ENCODE results near the gene SYT14. TPM values are rescaled to one million over a fixed set of nuclear protein-coding genes. Genes with fewer than 3 reads are reported as not detected.
"Not testable (repeated sequence)": the region's sequence is repeated elsewhere in the genome, so short reads cannot be mapped to it uniquely, and the experiment has no call there.

Gene SYT14
- polyA plus RNA-seq, 1 donor (not counting 4 experiments of a cell fraction or from before 2014, with no cell fraction given): 8.3 TPM

DNA sequence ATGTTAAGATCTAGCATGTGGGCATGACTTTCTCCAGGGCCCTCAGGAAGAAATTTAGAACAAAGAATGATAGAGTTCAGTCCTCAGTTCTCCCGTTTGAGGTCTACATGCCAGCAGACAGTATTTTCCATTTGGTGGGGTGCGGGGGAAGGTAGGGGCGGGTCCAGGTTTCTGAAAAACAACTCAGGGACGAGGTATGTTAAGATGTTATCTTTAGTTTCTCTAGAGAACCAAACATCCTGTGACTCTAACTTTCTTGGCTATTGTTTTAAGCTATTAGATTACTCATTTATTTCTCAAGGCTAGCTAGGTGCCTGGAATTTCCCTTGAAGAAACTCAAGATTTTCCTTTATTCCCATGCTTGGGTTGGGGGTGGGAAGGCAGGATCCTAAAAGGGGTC, 42.3 kb upstream of the SYT14 start:
- dilution Hi-C loops (cut with MboI; ENCODE audit: extremely low pct_ligation_motif_present, low sequenced_read_pairs): no loop called here
- Histone ChIP-seq H3K27me3 (ENCODE audit: control insufficient read depth, extremely low read depth, insufficient read depth, low read length) (no peaks in the 10 kb centered on the region), H3K27ac (ENCODE audit: control insufficient read depth, insufficient read depth, low read length) (peak overlapping the region; percentile 94), H3K4me2 (ENCODE audit: control insufficient read depth, extremely low read depth, insufficient read depth, low read depth, low read length) (peak overlapping the region; percentile 68), H3K9ac (ENCODE audit: control insufficient read depth, extremely low read depth, insufficient read depth, low read length) (peak overlapping the region; percentile 82), H3K9me3 (ENCODE audit: control insufficient read depth, low read depth, low read length) (no peaks in the 10 kb centered on the region), H3K4me3 (ENCODE audit: control insufficient read depth in 2 of 3, extremely low read depth in 1 of 3, insufficient read depth in 2 of 3, low read depth in 1 of 3, low read length in 3 of 3) (no peak overlapping the region), H3K4me1 (ENCODE audit: control insufficient read depth, extremely low read depth, insufficient read depth, low read length) (peaks cover 53% of the 10 kb centered on the region), H3K79me2 (ENCODE audit: control insufficient read depth, insufficient read depth, low read length) (no peaks in the 10 kb centered on the region), H2AFZ (ENCODE audit: control insufficient read depth, low read length) (no peak overlapping the region), H3K9me1 (ENCODE audit: control insufficient read depth, extremely low read depth, insufficient read depth, low read length) (no peaks in the 10 kb centered on the region), H3K36me3 (ENCODE audit: control insufficient read depth in 2 of 2, extremely low read depth in 1 of 2, insufficient read depth in 2 of 2, low read length in 2 of 2) (peaks cover 0 to 5% of the 10 kb centered on the region in 2 experiments), H4K20me1 (ENCODE audit: control insufficient read depth, extremely low read depth, insufficient read depth, low read length) (no peaks in the 10 kb centered on the region)
- no peak for DNase-seq (ENCODE audit: low read depth, low spot score)
- TF ChIP-seq, protein P1, sequence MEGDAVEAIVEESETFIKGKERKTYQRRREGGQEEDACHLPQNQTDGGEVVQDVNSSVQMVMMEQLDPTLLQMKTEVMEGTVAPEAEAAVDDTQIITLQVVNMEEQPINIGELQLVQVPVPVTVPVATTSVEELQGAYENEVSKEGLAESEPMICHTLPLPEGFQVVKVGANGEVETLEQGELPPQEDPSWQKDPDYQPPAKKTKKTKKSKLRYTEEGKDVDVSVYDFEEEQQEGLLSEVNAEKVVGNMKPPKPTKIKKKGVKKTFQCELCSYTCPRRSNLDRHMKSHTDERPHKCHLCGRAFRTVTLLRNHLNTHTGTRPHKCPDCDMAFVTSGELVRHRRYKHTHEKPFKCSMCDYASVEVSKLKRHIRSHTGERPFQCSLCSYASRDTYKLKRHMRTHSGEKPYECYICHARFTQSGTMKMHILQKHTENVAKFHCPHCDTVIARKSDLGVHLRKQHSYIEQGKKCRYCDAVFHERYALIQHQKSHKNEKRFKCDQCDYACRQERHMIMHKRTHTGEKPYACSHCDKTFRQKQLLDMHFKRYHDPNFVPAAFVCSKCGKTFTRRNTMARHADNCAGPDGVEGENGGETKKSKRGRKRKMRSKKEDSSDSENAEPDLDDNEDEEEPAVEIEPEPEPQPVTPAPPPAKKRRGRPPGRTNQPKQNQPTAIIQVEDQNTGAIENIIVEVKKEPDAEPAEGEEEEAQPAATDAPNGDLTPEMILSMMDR (optimal IDR thresholded peaks at IDR 0.05 in 1 of 3, IDR thresholded peaks at IDR 0.05 in 1 of 3, conservative IDR thresholded peaks at IDR 0.05 in 1 of 3; ENCODE audit: extremely low read depth in 1 of 3, insufficient read depth in 2 of 3, low read length in 3 of 3): no peak
- no peak for TF ChIP-seq EZH2 (IDR thresholded peaks at IDR 0.05; ENCODE audit: low read length)
- peak; percentile 82 for FAIRE-seq

- Histone ChIP-seq H3K36me3 (ENCODE audit: control insufficient read depth in 2 of 2, extremely low read depth in 1 of 2, insufficient read depth in 2 of 2, low read length in 2 of 2) (peaks cover 0 to 5% of the 10 kb centered on the region in 2 experiments), H4K20me1 (ENCODE audit: control insufficient read depth, extremely low read depth, insufficient read depth, low read length) (no peaks in the 10 kb centered on the region), H3K79me2 (ENCODE audit: control insufficient read depth, insufficient read depth, low read length) (no peaks in the 10 kb centered on the region), H3K27me3 (ENCODE audit: control insufficient read depth, extremely low read depth, insufficient read depth, low read length) (no peaks in the 10 kb centered on the region), H3K9ac (ENCODE audit: control insufficient read depth, extremely low read depth, insufficient read depth, low read length) (peak overlapping the region; percentile 62), H3K4me3 (ENCODE audit: control insufficient read depth in 2 of 3, extremely low read depth in 1 of 3, insufficient read depth in 2 of 3, low read depth in 1 of 3, low read length in 3 of 3) (no peak overlapping the region), H3K27ac (ENCODE audit: control insufficient read depth, insufficient read depth, low read length) (peak overlapping the region; percentile 94), H3K9me3 (ENCODE audit: control insufficient read depth, low read depth, low read length) (no peaks in the 10 kb centered on the region), H2AFZ (ENCODE audit: control insufficient read depth, low read length) (no peak overlapping the region), H3K4me1 (ENCODE audit: control insufficient read depth, extremely low read depth, insufficient read depth, low read length) (peaks cover 53% of the 10 kb centered on the region), H3K9me1 (ENCODE audit: control insufficient read depth, extremely low read depth, insufficient read depth, low read length) (no peaks in the 10 kb centered on the region), H3K4me2 (ENCODE audit: control insufficient read depth, extremely low read depth, insufficient read depth, low read depth, low read length) (peak overlapping the region; percentile 63)
- TF ChIP-seq EZH2 (IDR thresholded peaks at IDR 0.05; ENCODE audit: low read length): no peak
- TF ChIP-seq, protein P1 (optimal IDR thresholded peaks at IDR 0.05 in 1 of 3, IDR thresholded peaks at IDR 0.05 in 1 of 3, conservative IDR thresholded peaks at IDR 0.05 in 1 of 3; ENCODE audit: extremely low read depth in 1 of 3, insufficient read depth in 2 of 3, low read length in 3 of 3): no peak
- dilution Hi-C loops (cut with MboI; ENCODE audit: extremely low pct_ligation_motif_present, low sequenced_read_pairs): no loop called here
- no peak for DNase-seq (ENCODE audit: low read depth, low spot score)
- peak; percentile 86 for FAIRE-seq
These were observed 41.7 kb upstream of the SYT14 start for GRCh38 chr1:209896346-209896745.

- peaks cover 52% of the 10 kb centered on the region for H3K4me1 ChIP-seq (ENCODE audit: control insufficient read depth, extremely low read depth, insufficient read depth, low read length)
- H3K79me2 ChIP-seq (ENCODE audit: control insufficient read depth, insufficient read depth, low read length); H3K9me1 ChIP-seq (ENCODE audit: control insufficient read depth, extremely low read depth, insufficient read depth, low read length); H3K4me2 ChIP-seq (ENCODE audit: control insufficient read depth, extremely low read depth, insufficient read depth, low read depth, low read length); H3K27ac ChIP-seq (ENCODE audit: control insufficient read depth, insufficient read depth, low read length); H3K9me3 ChIP-seq (ENCODE audit: control insufficient read depth, low read depth, low read length); H4K20me1 ChIP-seq (ENCODE audit: control insufficient read depth, extremely low read depth, insufficient read depth, low read length); H3K27me3 ChIP-seq (ENCODE audit: control insufficient read depth, extremely low read depth, insufficient read depth, low read length); FAIRE-seq; H3K36me3 ChIP-seq (ENCODE audit: control insufficient read depth in 2 of 2, extremely low read depth in 1 of 2, insufficient read depth in 2 of 2, low read length in 2 of 2); dilution Hi-C loops (cut with MboI; ENCODE audit: extremely low pct_ligation_motif_present, low sequenced_read_pairs); H2AFZ ChIP-seq (ENCODE audit: control insufficient read depth, low read length); DNase-seq (ENCODE audit: low read depth, low spot score); H3K4me3 ChIP-seq (ENCODE audit: control insufficient read depth in 2 of 3, extremely low read depth in 1 of 3, insufficient read depth in 2 of 3, low read depth in 1 of 3, low read length in 3 of 3); H3K9ac ChIP-seq (ENCODE audit: control insufficient read depth, extremely low read depth, insufficient read depth, low read length): not testable (repeated sequence)
These were observed 39.7 kb upstream of the SYT14 start for GRCh38 chr1:209898271-209898670.

DNA sequence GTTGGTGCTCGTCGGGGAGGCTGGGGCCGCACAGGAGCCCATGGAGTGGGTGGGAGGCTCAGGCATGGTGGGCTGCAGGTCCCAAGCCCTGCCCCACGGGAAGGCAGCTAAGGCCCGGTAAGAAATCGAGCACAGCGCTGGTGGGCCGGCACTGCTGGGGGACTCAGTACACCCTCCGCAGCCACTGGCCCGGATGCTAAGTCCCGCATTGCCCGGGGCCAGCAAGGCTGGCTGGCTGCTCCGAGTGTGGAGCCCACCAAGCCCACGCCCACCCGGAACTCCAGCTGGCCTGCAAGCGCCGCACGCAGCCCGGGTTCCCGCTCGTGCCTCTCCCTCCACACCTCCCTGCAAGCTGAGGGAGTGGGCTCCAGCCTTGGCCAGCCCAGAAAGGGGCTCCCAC, 39.2 kb upstream of the SYT14 start:
- H3K9ac ChIP-seq (ENCODE audit: control insufficient read depth, extremely low read depth, insufficient read depth, low read length); H2AFZ ChIP-seq (ENCODE audit: control insufficient read depth, low read length); DNase-seq (ENCODE audit: low read depth, low spot score); H3K36me3 ChIP-seq (ENCODE audit: control insufficient read depth in 2 of 2, extremely low read depth in 1 of 2, insufficient read depth in 2 of 2, low read length in 2 of 2); FAIRE-seq; H4K20me1 ChIP-seq (ENCODE audit: control insufficient read depth, extremely low read depth, insufficient read depth, low read length); dilution Hi-C loops (cut with MboI; ENCODE audit: extremely low pct_ligation_motif_present, low sequenced_read_pairs); H3K27me3 ChIP-seq (ENCODE audit: control insufficient read depth, extremely low read depth, insufficient read depth, low read length); H3K27ac ChIP-seq (ENCODE audit: control insufficient read depth, insufficient read depth, low read length); H3K9me1 ChIP-seq (ENCODE audit: control insufficient read depth, extremely low read depth, insufficient read depth, low read length); H3K9me3 ChIP-seq (ENCODE audit: control insufficient read depth, low read depth, low read length); H3K4me2 ChIP-seq (ENCODE audit: control insufficient read depth, extremely low read depth, insufficient read depth, low read depth, low read length); H3K79me2 ChIP-seq (ENCODE audit: control insufficient read depth, insufficient read depth, low read length); H3K4me3 ChIP-seq (ENCODE audit: control insufficient read depth in 2 of 3, extremely low read depth in 1 of 3, insufficient read depth in 2 of 3, low read depth in 1 of 3, low read length in 3 of 3): not testable (repeated sequence)
- H3K4me1 ChIP-seq (ENCODE audit: control insufficient read depth, extremely low read depth, insufficient read depth, low read length): peaks cover 50% of the 10 kb centered on the region
